IMR-90 (cell line): ENCODE data around the gene RPS6KA2. TPM values are rescaled to one million over a fixed set of nuclear protein-coding genes. Genes with fewer than 3 reads are reported as not detected.

ENCODE experiments used
- ATAC-seq: fragments of 200-7000 bp; cut with Tn5 transposase; 2 replicates; pipeline ENCODE4 v1.9.1; 2020; ENCODE audit warnings: low read depth, mild to moderate bottlenecking, moderate library complexity
- BruUV-seq: library from RNA; stranded (reverse); fragments of 400-500 nt; replicated peaks from 2 replicates; lab custom pipeline; 2021; lab: Mats Ljungman, UMichigan
- CTCF ChIA-PET: fragments of 300-600 bp; formaldehyde crosslinking; extraction: SDS; loops from one replicate; lab custom pipeline; 2021; ENCODE audit warnings: antibody characterized with exemption; lab: Yijun Ruan, JAX
- POLR2A ChIA-PET: fragments of 300-600 bp; sonication (Branson Sonifier 250); formaldehyde crosslinking; loops from one replicate; lab custom pipeline; 2022; ENCODE audit warnings: antibody characterized with exemption; ENCODE audit not compliant: unreplicated experiment; lab: Charles Lee
- DNase-seq: peaks from one replicate; pipeline ENCODE4 v3.0.0; 2013
- H2AFZ ChIP-seq: replicated peaks from 2 replicates; pipeline ENCODE3; 2013; ENCODE audit warnings: low read length, mild to moderate bottlenecking; ENCODE audit not compliant: poor library complexity
- H2AK5ac ChIP-seq: 2 replicates; pipeline ENCODE4 v1.6.1; 2013; ENCODE audit warnings: low read depth, low read length, inconsistent platforms
- H2AK9ac ChIP-seq: replicated peaks from 2 replicates; pipeline ENCODE3; 2013; ENCODE audit warnings: mild to moderate bottlenecking, low read depth, low read length, moderate library complexity; ENCODE audit not compliant: poor library complexity
- H2BK120ac ChIP-seq: 2 replicates; pipeline ENCODE4 v1.6.1; 2013; ENCODE audit warnings: low read depth, low read length, inconsistent platforms
- H2BK15ac ChIP-seq: 3 replicates; pipeline ENCODE4 v1.6.1; 2013; ENCODE audit warnings: low read depth, low read length, inconsistent platforms
- H2BK20ac ChIP-seq: 2 replicates; pipeline ENCODE4 v1.6.1; 2013; ENCODE audit warnings: low read depth, mild to moderate bottlenecking, inconsistent platforms, low read length, moderate library complexity
- H2BK5ac ChIP-seq: 2 replicates; pipeline ENCODE4 v1.6.1; 2013; ENCODE audit warnings: mild to moderate bottlenecking, low read depth, low read length, inconsistent platforms; ENCODE audit not compliant: poor library complexity, severe bottlenecking
- H3K14ac ChIP-seq: replicated peaks from 2 replicates; pipeline ENCODE4 v1.6.1; 2013; ENCODE audit warnings: low read depth, low read length, inconsistent platforms
- H3K18ac ChIP-seq: 2 replicates; pipeline ENCODE4 v1.6.1; 2013; ENCODE audit warnings: low read depth, low read length, control low read depth
- H3K23ac ChIP-seq: 2 replicates; pipeline ENCODE4 v1.6.1; 2013; ENCODE audit warnings: low read depth, low read length, inconsistent platforms
- H3K27ac ChIP-seq: 2 replicates; pipeline ENCODE4 v1.5.1; 2013; ENCODE audit warnings: mild to moderate bottlenecking, control low read depth, low read length; ENCODE audit not compliant: insufficient read depth
- H3K27me3 ChIP-seq: 2 replicates; pipeline ENCODE4 v1.6.1; 2013; ENCODE audit warnings: low read length; ENCODE audit not compliant: control insufficient read depth, insufficient read depth
- H3K36me3 ChIP-seq: 2 replicates; pipeline ENCODE4 v1.6.1; 2013; ENCODE audit warnings: low read length, mixed read lengths; ENCODE audit not compliant: control insufficient read depth, insufficient read depth
- H3K4ac ChIP-seq: 2 replicates; pipeline ENCODE4 v1.6.1; 2013; ENCODE audit warnings: low read depth, low read length, inconsistent platforms
- H3K4me1 ChIP-seq: 2 replicates; pipeline ENCODE4 v1.6.1; 2013; ENCODE audit warnings: low read length, mixed read lengths; ENCODE audit not compliant: control insufficient read depth, insufficient read depth
- H3K4me2 ChIP-seq: 2 replicates; pipeline ENCODE4 v1.6.1; 2013; ENCODE audit warnings: low read depth, mild to moderate bottlenecking, control low read depth, low read length, moderate library complexity
- H3K4me3 ChIP-seq: 2 replicates; pipeline ENCODE4 v1.5.1; 2013; ENCODE audit warnings: low read depth, mild to moderate bottlenecking, control low read depth, low read length, moderate library complexity; ENCODE audit not compliant: insufficient read depth
- H3K56ac ChIP-seq: 2 replicates; pipeline ENCODE4 v1.6.1; 2013; ENCODE audit warnings: low read length, inconsistent platforms; ENCODE audit not compliant: insufficient read depth; ENCODE audit errors: extremely low read depth
- H3K79me1 ChIP-seq, 2 experiments: 2 replicates each; pipeline ENCODE4 v1.6.1; 2013; ENCODE audit warnings: low read length in 2 of 2, inconsistent platforms in 1 of 2, low read depth in 1 of 2
- H3K9ac ChIP-seq: 2 replicates; pipeline ENCODE4 v1.6.1; 2013; ENCODE audit warnings: low read depth, low read length, control low read depth
- H3K9me1 ChIP-seq: 2 replicates; pipeline ENCODE4 v1.6.1; 2013; ENCODE audit warnings: low read length, inconsistent platforms; ENCODE audit not compliant: insufficient read depth
- H3K9me3 ChIP-seq: 2 replicates; pipeline ENCODE4 v1.6.1; 2013; ENCODE audit warnings: low read length; ENCODE audit not compliant: control insufficient read depth, insufficient read depth
- H4K20me1 ChIP-seq: 2 replicates; pipeline ENCODE4 v1.6.1; 2013; ENCODE audit warnings: low read length, inconsistent platforms; ENCODE audit not compliant: insufficient read depth
- H4K5ac ChIP-seq: 2 replicates; pipeline ENCODE4 v1.6.1; 2013; ENCODE audit warnings: mild to moderate bottlenecking, low read depth, low read length, control low read depth
- H4K8ac ChIP-seq, 2 experiments: 2 replicates each; pipeline ENCODE4 v1.6.1; 2013; ENCODE audit warnings: low read depth in 2 of 2, low read length in 2 of 2, control low read depth in 1 of 2, inconsistent platforms in 1 of 2
- H4K91ac ChIP-seq: 2 replicates; pipeline ENCODE4 v1.6.1; 2013; ENCODE audit warnings: low read depth, low read length, inconsistent platforms; ENCODE audit not compliant: insufficient read depth
- BHLHE40 ChIP-seq: fragments of 150-350 bp; IDR thresholded peaks from 2 replicates; pipeline ENCODE4 v1.6.1; 2016; ENCODE audit warnings: mild to moderate bottlenecking, low read depth, low read length
- CEBPB ChIP-seq: IDR thresholded peaks from 2 replicates; pipeline ENCODE4 v1.6.1; 2012; ENCODE audit warnings: low read depth, low read length, improper control_type of control experiment
- CHD1 ChIP-seq: IDR thresholded peaks from 2 replicates; pipeline ENCODE4 v1.6.1; 2012; ENCODE audit warnings: low read depth, low read length, improper control_type of control experiment
- FOS ChIP-seq: fragments of 150-350 bp; IDR thresholded peaks from 2 replicates; pipeline ENCODE4 v1.6.1; 2016; ENCODE audit warnings: low read depth, low read length
- MAFK ChIP-seq: IDR thresholded peaks from 2 replicates; pipeline ENCODE4 v1.6.1; 2012; ENCODE audit warnings: low read depth, low read length, improper control_type of control experiment
- MAZ ChIP-seq: IDR thresholded peaks from 2 replicates; pipeline ENCODE4 v1.6.1; 2012; ENCODE audit warnings: low read depth, mild to moderate bottlenecking, low read length, improper control_type of control experiment, moderate library complexity, borderline replicate concordance
- MXI1 ChIP-seq: IDR thresholded peaks from 2 replicates; pipeline ENCODE4 v1.6.1; 2012; ENCODE audit warnings: low read depth, mild to moderate bottlenecking, low read length, moderate library complexity, borderline replicate concordance
- NFE2L2 ChIP-seq: fragments of 150-350 bp; IDR thresholded peaks from 2 replicates; pipeline ENCODE4 v1.6.1; 2016; ENCODE audit warnings: low read depth, mild to moderate bottlenecking, low read length
- POLR2A ChIP-seq: IDR thresholded peaks from 2 replicates; pipeline ENCODE4 v1.6.1; 2012; ENCODE audit warnings: mild to moderate bottlenecking, low read depth, low read length
- RAD21 ChIP-seq: IDR thresholded peaks from 2 replicates; pipeline ENCODE4 v1.6.1; 2012; ENCODE audit warnings: low read length, improper control_type of control experiment
- RCOR1 ChIP-seq: IDR thresholded peaks from 2 replicates; pipeline ENCODE4 v1.6.1; 2012; ENCODE audit warnings: mild to moderate bottlenecking, low read length, improper control_type of control experiment; ENCODE audit not compliant: insufficient replicate concordance
- RFX5 ChIP-seq: IDR thresholded peaks from 2 replicates; pipeline ENCODE4 v1.8.0; 2012; ENCODE audit warnings: low read depth, mild to moderate bottlenecking, low read length, moderate library complexity
- SMC3 ChIP-seq: fragments of 150-350 bp; IDR thresholded peaks from 2 replicates; pipeline ENCODE4 v1.6.1; 2016; ENCODE audit warnings: low read depth, mild to moderate bottlenecking, antibody characterized with exemption, low read length, moderate library complexity
- whole genome bisulfite sequencing, 2 experiments: methylation state at CpG; one replicate each; pipeline versions ENCODE4 v1.1.5 to v1.1.7; 2013; ENCODE audit warnings: missing lambda C conversion rate in 2 of 2; ENCODE audit not compliant: insufficient read length in 1 of 2; ENCODE audit errors: extremely low coverage in 2 of 2; 5-methylcytosine and 5-hydroxymethylcytosine counted together
- dilution Hi-C: fragments of 300-500 bp; cut with HindIII; formaldehyde crosslinking; loops from one replicate; pipeline ENCODE4 v1.14.3; 2018; ENCODE audit warnings: low sequenced_read_pairs; ENCODE audit not compliant: unreplicated experiment
- in situ Hi-C: fragments of 300-500 bp; cut with MboI; formaldehyde crosslinking; loops from 3 replicates; pipeline ENCODE4 v1.14.3; 2019; ENCODE audit warnings: low sequenced_read_pairs, inconsistent platforms, mixed read lengths
- intact Hi-C: fragments of 100-400 bp; cut with micrococcal nuclease; formaldehyde crosslinking; loops from 2 replicates; pipeline ENCODE4 v1.10.0; 2022
- polyA plus RNA-seq, 3 experiments: library from polyadenylated mRNA; depleted of rRNA; stranded (reverse); fragments of >200 nt; gene quantifications; 2 replicates each; pipeline ENCODE4 v1.2.3, GENCODE V29; 2012; ENCODE audit warnings: low replicate concordance in 1 of 3
- total RNA-seq: library from RNA; depleted of rRNA; stranded (reverse); fragments of >200 nt; gene quantifications from 2 replicates; pipeline ENCODE4 v1.2.3, GENCODE V29; 2012
- TF ChIP-seq, protein P1 (sequence below): fragments of 150-350 bp; IDR thresholded peaks from 2 replicates; pipeline ENCODE4 v1.6.1; 2016; ENCODE audit warnings: low read depth, mild to moderate bottlenecking, low read length, moderate library complexity, borderline replicate concordance
- TF ChIP-seq, protein P2 (sequence below): conservative IDR thresholded peaks from 2 replicates; pipeline ENCODE4 v1.5.1; 2012; ENCODE audit warnings: mild to moderate bottlenecking, low read depth, low read length, improper control_type of control experiment
- TF ChIP-seq, protein P3 (sequence below): fragments of 150-350 bp; IDR thresholded peaks from 2 replicates; pipeline ENCODE4 v1.6.1; 2017; ENCODE audit warnings: mild to moderate bottlenecking, antibody characterized with exemption, low read length, low read depth

Gene RPS6KA2
- total and polyA plus RNA-seq, 2 of the 4 experiments (the other 2 are of a cell fraction): 26.9 to 31.3 TPM

DNA sequence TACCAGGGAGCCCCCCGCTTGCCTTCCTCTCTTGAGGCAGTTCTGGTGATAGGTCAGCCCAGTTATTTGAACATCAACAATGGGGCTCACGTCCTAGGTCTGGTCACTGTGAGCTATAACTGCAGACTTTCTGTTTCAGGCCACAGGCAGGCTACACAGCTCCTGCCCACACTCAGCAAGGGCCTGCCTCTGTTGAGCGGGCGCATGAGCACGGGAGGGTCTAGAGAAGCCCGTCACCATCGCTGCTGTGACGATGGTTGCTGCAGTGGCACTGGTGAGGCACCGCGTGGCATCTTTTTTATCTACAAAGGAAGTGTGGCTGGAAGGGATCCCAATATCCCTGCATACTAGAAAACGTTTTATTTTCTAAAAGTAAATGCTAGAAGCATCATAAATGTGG is 118.3 kb downstream of the RPS6KA2 start:
- BruUV-seq: no TSS peak

More for the DNA sequence above, 118.3 kb downstream of the RPS6KA2 start:
- TF ChIP-seq NFE2L2: no peak
- TF ChIP-seq CHD1: no peak
- TF ChIP-seq, protein P1, sequence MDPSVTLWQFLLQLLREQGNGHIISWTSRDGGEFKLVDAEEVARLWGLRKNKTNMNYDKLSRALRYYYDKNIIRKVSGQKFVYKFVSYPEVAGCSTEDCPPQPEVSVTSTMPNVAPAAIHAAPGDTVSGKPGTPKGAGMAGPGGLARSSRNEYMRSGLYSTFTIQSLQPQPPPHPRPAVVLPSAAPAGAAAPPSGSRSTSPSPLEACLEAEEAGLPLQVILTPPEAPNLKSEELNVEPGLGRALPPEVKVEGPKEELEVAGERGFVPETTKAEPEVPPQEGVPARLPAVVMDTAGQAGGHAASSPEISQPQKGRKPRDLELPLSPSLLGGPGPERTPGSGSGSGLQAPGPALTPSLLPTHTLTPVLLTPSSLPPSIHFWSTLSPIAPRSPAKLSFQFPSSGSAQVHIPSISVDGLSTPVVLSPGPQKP: no peak
- TF ChIP-seq RFX5: no peak
- TF ChIP-seq POLR2A: no peak
- TF ChIP-seq MAFK: no peak
- no peak for TF ChIP-seq MAZ
- TF ChIP-seq BHLHE40: no peak
- no peak for TF ChIP-seq CEBPB
- TF ChIP-seq RCOR1: no peak
- no peak for TF ChIP-seq SMC3
- no peak for TF ChIP-seq RAD21
- TF ChIP-seq, protein P2, sequence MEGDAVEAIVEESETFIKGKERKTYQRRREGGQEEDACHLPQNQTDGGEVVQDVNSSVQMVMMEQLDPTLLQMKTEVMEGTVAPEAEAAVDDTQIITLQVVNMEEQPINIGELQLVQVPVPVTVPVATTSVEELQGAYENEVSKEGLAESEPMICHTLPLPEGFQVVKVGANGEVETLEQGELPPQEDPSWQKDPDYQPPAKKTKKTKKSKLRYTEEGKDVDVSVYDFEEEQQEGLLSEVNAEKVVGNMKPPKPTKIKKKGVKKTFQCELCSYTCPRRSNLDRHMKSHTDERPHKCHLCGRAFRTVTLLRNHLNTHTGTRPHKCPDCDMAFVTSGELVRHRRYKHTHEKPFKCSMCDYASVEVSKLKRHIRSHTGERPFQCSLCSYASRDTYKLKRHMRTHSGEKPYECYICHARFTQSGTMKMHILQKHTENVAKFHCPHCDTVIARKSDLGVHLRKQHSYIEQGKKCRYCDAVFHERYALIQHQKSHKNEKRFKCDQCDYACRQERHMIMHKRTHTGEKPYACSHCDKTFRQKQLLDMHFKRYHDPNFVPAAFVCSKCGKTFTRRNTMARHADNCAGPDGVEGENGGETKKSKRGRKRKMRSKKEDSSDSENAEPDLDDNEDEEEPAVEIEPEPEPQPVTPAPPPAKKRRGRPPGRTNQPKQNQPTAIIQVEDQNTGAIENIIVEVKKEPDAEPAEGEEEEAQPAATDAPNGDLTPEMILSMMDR: no peak
- no peak for TF ChIP-seq FOS
- no peak for TF ChIP-seq MXI1
- TF ChIP-seq, protein P3, sequence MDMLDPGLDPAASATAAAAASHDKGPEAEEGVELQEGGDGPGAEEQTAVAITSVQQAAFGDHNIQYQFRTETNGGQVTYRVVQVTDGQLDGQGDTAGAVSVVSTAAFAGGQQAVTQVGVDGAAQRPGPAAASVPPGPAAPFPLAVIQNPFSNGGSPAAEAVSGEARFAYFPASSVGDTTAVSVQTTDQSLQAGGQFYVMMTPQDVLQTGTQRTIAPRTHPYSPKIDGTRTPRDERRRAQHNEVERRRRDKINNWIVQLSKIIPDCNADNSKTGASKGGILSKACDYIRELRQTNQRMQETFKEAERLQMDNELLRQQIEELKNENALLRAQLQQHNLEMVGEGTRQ: no peak
- DNase-seq: no peak
- Histone ChIP-seq H3K4me1 (no peaks in the 10 kb centered on the region), H2BK20ac (no peak overlapping the region), H3K27me3 (no peaks in the 10 kb centered on the region), H2AFZ (no peak overlapping the region), H3K36me3 (peaks cover 59% of the 10 kb centered on the region), H2AK9ac (no peak overlapping the region), H3K9ac (no peak overlapping the region), H3K23ac (no peak overlapping the region), H3K56ac (no peak overlapping the region), H2BK15ac (no peak overlapping the region), H3K9me1 (peaks cover 9% of the 10 kb centered on the region; the same call in 1 of the 2 replicates), H3K79me1 (no peaks in the 10 kb centered on the region; a peak in 1 of 4 replicates), H4K8ac (no peak overlapping the region), H3K18ac (no peak overlapping the region), H2BK120ac (no peak overlapping the region), H3K4ac (no peak overlapping the region), H3K9me3 (no peaks in the 10 kb centered on the region), H4K5ac (no peak overlapping the region), H2BK5ac (no peak overlapping the region), H2AK5ac (no peak overlapping the region), H4K20me1 (peaks cover 4% of the 10 kb centered on the region), H3K14ac (no peak overlapping the region), H3K4me2 (no peak overlapping the region), H3K27ac (no peak overlapping the region), H3K4me3 (no peak overlapping the region), H4K91ac (no peak overlapping the region)
- in situ Hi-C loops (no loop called here), dilution Hi-C loops (no loop called here), intact Hi-C loops (no loop called here)
- CTCF ChIA-PET: no interaction called here
- POLR2A ChIA-PET: no interaction called here
- 80% methylated on average over 1 of the region's 11 CpGs; no CpG with 5 or more reads in 1 of the 2 experiments for WGBS, 2 experiments
- no peak for ATAC-seq
